ENCODE results near the gene FAM193B.

Gene FAM193B

DNA sequence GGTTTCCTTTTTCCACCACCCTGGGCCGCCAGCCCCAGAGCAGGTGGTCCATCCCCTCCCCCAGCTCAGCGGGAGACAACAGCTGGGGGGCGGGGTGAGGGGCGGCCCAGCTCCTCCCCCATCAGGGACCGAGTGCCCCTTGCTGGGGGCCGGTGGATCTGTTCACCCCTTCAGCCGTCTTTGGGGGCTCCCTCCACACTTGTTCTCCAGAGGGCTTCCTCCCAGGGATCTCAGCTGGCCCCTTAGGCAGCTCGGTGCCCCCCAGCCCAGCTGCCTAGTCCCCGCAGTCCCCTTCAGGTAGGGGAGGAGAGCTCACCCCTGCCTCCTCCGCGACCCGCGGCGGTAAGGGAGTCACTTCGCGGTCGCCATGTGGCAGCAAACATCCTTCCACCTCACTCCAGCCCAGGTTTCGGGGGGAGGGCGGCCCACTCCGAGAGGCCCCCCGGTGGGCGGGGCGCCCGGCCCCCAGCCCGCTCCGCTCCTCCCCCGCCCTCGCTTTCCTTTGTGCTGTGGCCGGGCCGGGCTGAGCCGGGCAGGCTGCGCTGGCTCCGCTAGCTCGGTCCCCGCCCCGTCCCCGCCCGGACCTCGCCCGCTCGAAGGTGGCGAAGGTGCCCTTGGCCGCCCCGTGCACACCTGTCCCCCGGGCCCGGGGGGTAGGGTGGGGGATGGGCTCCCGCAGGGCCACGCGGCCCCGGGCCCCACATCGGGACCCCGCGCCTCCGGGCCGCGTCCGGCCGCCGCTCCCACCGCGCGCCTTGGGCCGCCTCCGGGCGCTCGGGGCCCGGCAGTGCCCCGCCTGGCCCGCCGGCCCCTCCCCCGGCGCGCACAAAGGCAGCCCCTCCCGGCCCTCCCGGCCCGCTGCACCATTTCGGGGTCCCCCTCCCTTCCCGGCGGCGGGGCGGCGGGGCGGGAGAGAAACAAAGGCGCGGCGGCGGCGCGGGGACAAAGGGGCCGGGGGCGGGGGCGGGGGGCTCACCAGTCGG, 81.6 kb downstream of the FAM193B start:
- Histone ChIP-seq H3K4me1 (ENCODE audit: low read length) (peaks cover 11% of the 10 kb centered on the region), H3K27ac (ENCODE audit: low read length) (peak overlapping the region; percentile 11; the same call in 1 of the 2 replicates)
- TF ChIP-seq, protein P1, sequence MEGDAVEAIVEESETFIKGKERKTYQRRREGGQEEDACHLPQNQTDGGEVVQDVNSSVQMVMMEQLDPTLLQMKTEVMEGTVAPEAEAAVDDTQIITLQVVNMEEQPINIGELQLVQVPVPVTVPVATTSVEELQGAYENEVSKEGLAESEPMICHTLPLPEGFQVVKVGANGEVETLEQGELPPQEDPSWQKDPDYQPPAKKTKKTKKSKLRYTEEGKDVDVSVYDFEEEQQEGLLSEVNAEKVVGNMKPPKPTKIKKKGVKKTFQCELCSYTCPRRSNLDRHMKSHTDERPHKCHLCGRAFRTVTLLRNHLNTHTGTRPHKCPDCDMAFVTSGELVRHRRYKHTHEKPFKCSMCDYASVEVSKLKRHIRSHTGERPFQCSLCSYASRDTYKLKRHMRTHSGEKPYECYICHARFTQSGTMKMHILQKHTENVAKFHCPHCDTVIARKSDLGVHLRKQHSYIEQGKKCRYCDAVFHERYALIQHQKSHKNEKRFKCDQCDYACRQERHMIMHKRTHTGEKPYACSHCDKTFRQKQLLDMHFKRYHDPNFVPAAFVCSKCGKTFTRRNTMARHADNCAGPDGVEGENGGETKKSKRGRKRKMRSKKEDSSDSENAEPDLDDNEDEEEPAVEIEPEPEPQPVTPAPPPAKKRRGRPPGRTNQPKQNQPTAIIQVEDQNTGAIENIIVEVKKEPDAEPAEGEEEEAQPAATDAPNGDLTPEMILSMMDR (IDR thresholded peaks at IDR 0.05; ENCODE audit: low read depth, low read length), result peak; percentile 15; the same call in 1 of the 2 replicates
- TF ChIP-seq EZH2phosphoT487 (IDR thresholded peaks at IDR 0.05; ENCODE audit: low read depth), result no peak

DNA sequence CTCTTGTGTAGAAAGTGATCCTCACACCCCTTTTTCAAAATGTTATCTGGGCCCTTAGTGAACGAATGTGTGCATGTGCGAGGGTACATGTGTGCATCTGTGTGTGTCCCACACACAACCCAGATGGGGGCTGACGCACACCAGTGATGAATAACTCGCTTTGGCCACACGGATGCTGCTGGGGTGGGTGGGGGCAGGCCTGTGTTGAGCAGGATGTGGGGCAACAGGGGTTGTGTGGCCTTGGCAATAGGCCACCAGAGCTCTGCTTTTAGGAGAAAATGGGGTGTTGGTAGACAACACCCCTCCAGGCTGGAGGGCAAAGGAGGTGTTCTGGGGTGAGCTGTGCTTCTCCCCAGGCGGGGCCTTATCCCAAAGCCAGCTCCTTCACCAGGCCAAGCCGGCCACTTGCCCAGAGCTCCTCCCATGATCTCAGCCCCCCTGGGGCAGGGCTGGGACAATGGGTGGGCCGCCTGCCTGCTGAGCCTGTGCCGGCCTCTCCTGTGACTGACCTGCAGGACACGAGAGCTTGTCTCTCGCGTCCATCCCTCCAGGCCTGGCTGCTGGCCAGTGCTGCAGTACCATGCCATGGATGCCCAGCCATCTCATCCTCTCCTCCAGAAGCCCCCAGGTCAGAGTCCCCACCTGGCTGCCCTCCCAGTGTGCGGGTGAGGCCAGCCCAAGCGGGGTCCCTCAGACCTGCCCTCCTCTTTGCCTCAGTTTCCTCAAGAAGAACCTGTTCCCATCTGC, 82.6 kb downstream of the FAM193B start:
- H3K27ac ChIP-seq (ENCODE audit: low read length), result no peak overlapping the region
- H3K36me3 ChIP-seq (replicated peaks; ENCODE audit: low read depth, low read length), result peaks cover 8% of the 10 kb centered on the region
- peak overlapping the region; percentile 92 for H3K4me3 ChIP-seq (ENCODE audit: low read length)
- no peak for TF ChIP-seq EZH2phosphoT487 (IDR thresholded peaks at IDR 0.05; ENCODE audit: low read depth)
- TF ChIP-seq, protein P1 (IDR thresholded peaks at IDR 0.05; ENCODE audit: low read depth, low read length), result no peak
- H3K27me3 ChIP-seq (ENCODE audit: low read depth, low read length), result peaks cover 4% of the 10 kb centered on the region; the same call in 1 of the 2 replicates
- peaks cover 11% of the 10 kb centered on the region for H3K4me1 ChIP-seq (ENCODE audit: low read length)
- H3K4me2 ChIP-seq (ENCODE audit: low read length), result peak overlapping the region; percentile 84
- peaks cover 33% of the 10 kb centered on the region for H4K20me1 ChIP-seq (ENCODE audit: insufficient read depth, low read length)
- H3K9me3 ChIP-seq (ENCODE audit: insufficient read depth, low read length), result no peaks in the 10 kb centered on the region
- peaks cover 35% of the 10 kb centered on the region for H3K79me2 ChIP-seq (ENCODE audit: low read length)
- no peak overlapping the region for H2AFZ ChIP-seq (ENCODE audit: low read depth, low read length)
- peak overlapping the region; percentile 75 for H3K9ac ChIP-seq (ENCODE audit: low read length)

More for the DNA sequence above, 81.6 kb downstream of the FAM193B start:
- peak overlapping the region; percentile 84 for H3K4me2 ChIP-seq (ENCODE audit: low read length)
- H3K4me3 ChIP-seq (ENCODE audit: low read length), result peak overlapping the region; percentile 92
- peaks cover 5% of the 10 kb centered on the region for H3K36me3 ChIP-seq (replicated peaks; ENCODE audit: low read depth, low read length)
- H2AFZ ChIP-seq (ENCODE audit: low read depth, low read length), result no peak overlapping the region
- no peaks in the 10 kb centered on the region for H3K9me3 ChIP-seq (ENCODE audit: insufficient read depth, low read length)
- H3K79me2 ChIP-seq (ENCODE audit: low read length), result peaks cover 35% of the 10 kb centered on the region
- peaks cover 4% of the 10 kb centered on the region; the same call in 1 of the 2 replicates for H3K27me3 ChIP-seq (ENCODE audit: low read depth, low read length)
- peaks cover 33% of the 10 kb centered on the region for H4K20me1 ChIP-seq (ENCODE audit: insufficient read depth, low read length)
- H3K9ac ChIP-seq (ENCODE audit: low read length), result peak overlapping the region; percentile 75

DNA sequence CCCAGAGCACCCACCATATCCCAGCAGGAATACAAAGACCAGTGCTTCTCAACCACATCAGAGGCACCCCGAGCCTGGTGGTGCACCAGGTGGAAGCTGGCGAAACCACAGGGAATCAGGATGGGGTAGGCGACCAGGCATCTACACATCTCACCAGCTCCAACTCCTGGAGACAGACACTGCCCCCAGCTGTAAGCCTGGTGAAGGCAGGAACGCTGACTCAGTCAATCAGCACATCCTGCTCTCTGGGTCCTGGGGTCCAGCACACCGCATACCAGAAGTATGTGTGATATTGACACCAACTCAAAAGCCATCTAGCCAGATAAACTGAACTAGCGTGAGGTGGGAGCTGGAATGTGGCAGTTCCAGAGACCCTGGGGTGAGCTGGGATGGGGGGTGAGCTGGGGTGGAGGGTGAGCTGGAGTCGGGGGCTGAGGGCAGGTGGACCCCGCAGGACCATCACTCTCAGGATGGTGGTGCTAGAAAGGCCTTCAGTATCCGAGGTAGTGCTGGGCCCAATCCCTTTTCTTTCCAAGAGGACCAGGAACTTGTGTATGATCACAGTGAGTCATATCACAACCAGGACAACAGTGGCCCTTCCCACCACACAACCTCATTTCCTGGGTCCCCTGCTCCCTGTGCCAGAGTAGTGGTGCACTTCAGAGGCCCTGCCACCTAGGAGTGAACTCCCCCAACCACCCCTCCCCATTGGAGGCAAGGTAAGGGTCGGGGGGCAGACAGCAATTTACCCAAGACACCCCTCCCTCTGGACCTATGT, 83.4 kb downstream of the FAM193B start:
- H4K20me1 ChIP-seq (ENCODE audit: insufficient read depth, low read length), result peaks cover 33% of the 10 kb centered on the region

More for the DNA sequence above, 83.4 kb downstream of the FAM193B start:
- no peak overlapping the region for H3K9ac ChIP-seq (ENCODE audit: low read length)
- H3K4me1 ChIP-seq (ENCODE audit: low read length), result peaks cover 11% of the 10 kb centered on the region
- H3K4me2 ChIP-seq (ENCODE audit: low read length), result no peak overlapping the region
- H3K9me3 ChIP-seq (ENCODE audit: insufficient read depth, low read length), result no peaks in the 10 kb centered on the region
- TF ChIP-seq, protein P1 (IDR thresholded peaks at IDR 0.05; ENCODE audit: low read depth, low read length), result no peak
- TF ChIP-seq EZH2phosphoT487 (IDR thresholded peaks at IDR 0.05; ENCODE audit: low read depth), result no peak
- H3K79me2 ChIP-seq (ENCODE audit: low read length), result peaks cover 35% of the 10 kb centered on the region
- H2AFZ ChIP-seq (ENCODE audit: low read depth, low read length), result no peak overlapping the region
- no peak overlapping the region for H3K27ac ChIP-seq (ENCODE audit: low read length)
- peaks cover 4% of the 10 kb centered on the region; the same call in 1 of the 2 replicates for H3K27me3 ChIP-seq (ENCODE audit: low read depth, low read length)
- H3K4me3 ChIP-seq (ENCODE audit: low read length), result no peak overlapping the region
- peaks cover 15% of the 10 kb centered on the region for H3K36me3 ChIP-seq (replicated peaks; ENCODE audit: low read depth, low read length)
